G401.6 (cell line): ENCODE results near the gene HS6ST3.

ENCODE experiments used
- FAIRE-seq: peaks from 2 replicates; lab custom pipeline; 2012; peaks lifted over from hg19 to GRCh38; lab: Jason Lieb, UNC

HS6ST3 gene

DNA sequence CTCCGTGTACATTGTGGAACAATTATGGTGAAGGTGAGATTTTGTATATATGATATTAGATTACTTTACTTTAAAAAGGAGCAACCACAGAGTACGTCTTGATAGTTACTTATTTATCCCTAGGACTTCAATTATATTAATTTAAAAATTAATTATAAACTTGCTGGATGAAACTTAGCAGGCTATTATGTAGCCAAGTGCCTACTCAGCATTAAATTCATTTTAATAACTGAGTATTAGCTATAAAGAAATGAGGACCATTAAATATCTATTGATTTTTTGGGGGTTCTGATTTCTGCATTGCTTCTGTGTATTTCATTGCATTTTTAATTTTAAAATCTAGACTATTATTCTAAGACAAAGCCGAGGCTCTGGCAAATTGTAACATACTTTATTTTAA lies 109.4 kb downstream of the HS6ST3 start:
- no peak for FAIRE-seq

DNA sequence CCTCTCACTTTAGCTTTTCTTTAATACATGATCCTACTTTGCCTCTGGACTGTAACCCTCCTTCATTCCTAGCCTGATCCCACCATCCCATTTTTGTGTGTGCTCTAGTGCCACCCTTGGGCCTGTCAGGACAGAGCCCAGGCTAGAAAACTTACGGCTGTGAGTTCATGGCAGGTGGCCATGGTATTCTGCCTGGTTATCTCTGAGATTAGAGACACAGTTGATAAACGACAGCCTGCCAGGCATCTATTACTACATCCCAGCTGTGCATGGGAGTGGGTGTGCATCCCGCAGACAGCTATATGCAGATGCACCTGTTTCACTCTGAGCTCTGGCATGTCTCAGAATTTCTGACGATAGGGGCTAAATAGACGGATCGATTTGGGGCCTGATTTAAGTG lies 110.9 kb downstream of the HS6ST3 start:
- no peak for FAIRE-seq

DNA sequence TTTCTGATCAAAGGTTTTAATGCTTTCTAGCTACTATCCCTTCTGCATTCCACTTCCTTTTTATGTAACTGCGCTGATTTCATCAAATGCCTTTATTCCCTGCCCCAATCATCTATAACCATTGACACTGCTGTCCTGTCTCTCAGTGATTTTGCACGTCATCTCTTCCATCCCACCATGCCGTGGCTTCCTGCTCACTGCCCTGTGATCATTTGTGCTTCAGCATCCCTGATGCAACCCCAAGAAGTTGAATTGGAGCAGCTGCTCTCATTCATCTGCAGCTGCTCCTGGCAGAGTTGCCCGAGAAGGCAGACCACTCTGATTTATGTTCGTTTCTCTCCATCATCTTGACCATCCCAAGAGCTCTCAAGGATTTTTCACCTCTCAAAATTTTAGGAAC lies 112.4 kb downstream of the HS6ST3 start:
- no peak for FAIRE-seq

- no peak for FAIRE-seq
Observed at GRCh38 chr13:96203471-96203870, 113.6 kb downstream of the HS6ST3 start.

- FAIRE-seq: no peak
Observed at GRCh38 chr13:96214824-96215445, 125.0 kb downstream of the HS6ST3 start.

- no peak for FAIRE-seq
Observed at GRCh38 chr13:96216543-96216942, 126.6 kb downstream of the HS6ST3 start.

GRCh38 chr13:96218475-96218874 lies 128.6 kb downstream of the HS6ST3 start:
- no peak for FAIRE-seq

GRCh38 chr13:96221471-96221870 lies 131.6 kb downstream of the HS6ST3 start:
- no peak for FAIRE-seq

GRCh38 chr13:96223231-96223630 lies 133.3 kb downstream of the HS6ST3 start:
- no peak for FAIRE-seq

DNA sequence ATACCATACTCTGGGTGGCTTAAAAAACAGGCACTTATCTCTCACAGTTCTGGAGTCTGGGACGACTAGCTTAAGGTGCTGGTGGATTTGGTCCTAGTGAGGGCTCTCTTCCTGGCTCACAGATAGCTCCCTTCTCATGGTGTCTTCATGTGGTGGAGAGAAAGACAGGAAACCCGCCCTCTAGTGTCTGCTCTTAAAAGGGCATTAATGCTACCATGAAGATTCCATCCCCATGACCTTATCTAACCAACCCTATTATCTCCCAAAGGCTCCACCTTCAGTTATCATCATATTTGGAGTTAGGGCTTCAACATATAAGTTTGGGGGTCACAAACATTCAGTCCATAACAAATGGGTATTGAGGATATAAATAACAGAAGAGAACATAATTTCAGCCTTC lies 139.4 kb downstream of the HS6ST3 start:
- FAIRE-seq: no peak

DNA sequence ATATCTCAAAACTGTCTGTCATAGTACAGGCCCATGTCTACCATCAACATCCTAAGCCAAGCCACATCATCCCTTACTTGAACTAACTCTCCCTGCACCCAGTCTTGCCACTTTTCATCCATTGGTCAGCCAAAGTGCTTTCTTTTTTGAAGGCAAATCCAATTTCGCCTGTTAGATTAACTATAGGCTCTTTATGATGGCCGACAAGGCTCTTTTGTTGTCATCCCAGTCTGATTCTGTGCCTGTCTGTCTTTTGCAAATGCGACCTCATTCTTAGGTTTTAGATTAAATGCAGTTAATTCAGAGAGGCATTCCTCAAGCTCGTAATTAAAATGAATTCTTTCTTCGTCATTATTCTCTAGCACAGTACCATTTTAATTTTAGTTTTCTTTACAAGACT lies 148.3 kb downstream of the HS6ST3 start:
- FAIRE-seq: no peak

GRCh38 chr13:96238861-96239260 lies 149.0 kb downstream of the HS6ST3 start:
- FAIRE-seq: no peak

GRCh38 chr13:96243376-96243775 lies 153.5 kb downstream of the HS6ST3 start:
- FAIRE-seq: no peak

GRCh38 chr13:96248103-96248502 lies 158.2 kb downstream of the HS6ST3 start:
- FAIRE-seq: no peak

DNA sequence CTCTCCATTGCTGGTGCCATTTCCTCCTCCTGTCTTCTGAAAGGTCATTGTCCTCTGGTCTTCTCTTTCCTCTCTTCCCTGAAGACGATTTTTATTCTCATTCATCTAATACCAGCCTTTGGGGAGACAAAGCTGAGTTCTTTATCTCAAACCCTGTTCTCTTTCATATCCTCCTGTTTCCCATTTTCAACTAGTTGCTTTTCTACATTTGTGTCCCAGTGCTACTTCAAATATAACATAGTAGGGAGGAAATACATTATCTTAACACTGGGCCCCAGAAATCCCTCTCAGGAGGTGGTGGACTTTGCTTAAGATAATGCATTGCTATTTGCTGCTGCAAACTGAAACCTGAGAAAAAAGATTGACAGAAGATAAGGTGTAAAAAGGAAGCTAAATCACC lies 159.1 kb downstream of the HS6ST3 start:
- FAIRE-seq: no peak

DNA sequence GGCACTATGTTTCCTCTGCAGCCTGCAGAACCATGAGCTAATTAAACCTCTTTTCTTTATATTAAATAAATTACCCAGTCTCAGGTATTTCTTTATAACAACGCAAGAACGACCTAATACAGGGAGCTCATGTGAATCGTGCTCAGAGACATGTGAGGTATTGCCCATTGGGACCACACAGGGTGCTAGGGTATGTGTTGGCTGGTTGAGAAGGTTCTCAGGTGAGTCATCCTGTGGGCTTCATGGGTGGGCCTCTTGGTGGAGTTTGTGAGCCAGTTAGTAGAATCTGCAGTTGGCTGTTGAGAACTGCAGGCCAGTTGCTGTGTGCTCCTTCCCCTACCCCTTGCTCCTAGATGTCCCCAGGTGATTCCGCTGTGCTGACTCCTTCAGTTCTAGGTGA lies 163.0 kb downstream of the HS6ST3 start:
- no peak for FAIRE-seq

- FAIRE-seq: no peak
Observed at GRCh38 chr13:96273196-96273595, 183.3 kb downstream of the HS6ST3 start.

- FAIRE-seq: no peak
Observed at GRCh38 chr13:96274046-96274445, 184.1 kb downstream of the HS6ST3 start.

GRCh38 chr13:96279904-96280303 lies 190.0 kb downstream of the HS6ST3 start:
- FAIRE-seq: no peak

- no peak for FAIRE-seq
Observed at GRCh38 chr13:96284971-96285370, 195.1 kb downstream of the HS6ST3 start.

DNA sequence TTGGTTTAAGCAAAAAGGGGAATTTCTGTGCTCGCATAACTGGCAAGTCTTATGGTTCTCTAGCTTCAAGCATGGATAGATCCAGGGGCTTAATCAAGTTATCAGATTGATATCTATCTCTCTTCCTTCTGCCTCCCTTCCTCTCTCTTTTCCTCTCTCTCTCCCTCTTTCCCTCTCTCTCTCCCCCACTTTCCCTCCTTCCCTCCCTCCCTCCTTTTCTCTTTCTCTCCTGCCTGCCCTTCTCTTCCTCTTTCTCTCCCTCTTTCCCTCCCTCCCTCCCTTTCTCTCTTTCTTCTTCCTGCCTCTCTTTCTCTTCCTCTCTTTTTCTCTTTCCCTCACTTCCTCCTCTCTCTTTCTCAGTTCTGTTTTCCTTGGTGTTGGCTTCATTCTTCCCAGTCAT lies 195.8 kb downstream of the HS6ST3 start:
- FAIRE-seq: no peak

DNA sequence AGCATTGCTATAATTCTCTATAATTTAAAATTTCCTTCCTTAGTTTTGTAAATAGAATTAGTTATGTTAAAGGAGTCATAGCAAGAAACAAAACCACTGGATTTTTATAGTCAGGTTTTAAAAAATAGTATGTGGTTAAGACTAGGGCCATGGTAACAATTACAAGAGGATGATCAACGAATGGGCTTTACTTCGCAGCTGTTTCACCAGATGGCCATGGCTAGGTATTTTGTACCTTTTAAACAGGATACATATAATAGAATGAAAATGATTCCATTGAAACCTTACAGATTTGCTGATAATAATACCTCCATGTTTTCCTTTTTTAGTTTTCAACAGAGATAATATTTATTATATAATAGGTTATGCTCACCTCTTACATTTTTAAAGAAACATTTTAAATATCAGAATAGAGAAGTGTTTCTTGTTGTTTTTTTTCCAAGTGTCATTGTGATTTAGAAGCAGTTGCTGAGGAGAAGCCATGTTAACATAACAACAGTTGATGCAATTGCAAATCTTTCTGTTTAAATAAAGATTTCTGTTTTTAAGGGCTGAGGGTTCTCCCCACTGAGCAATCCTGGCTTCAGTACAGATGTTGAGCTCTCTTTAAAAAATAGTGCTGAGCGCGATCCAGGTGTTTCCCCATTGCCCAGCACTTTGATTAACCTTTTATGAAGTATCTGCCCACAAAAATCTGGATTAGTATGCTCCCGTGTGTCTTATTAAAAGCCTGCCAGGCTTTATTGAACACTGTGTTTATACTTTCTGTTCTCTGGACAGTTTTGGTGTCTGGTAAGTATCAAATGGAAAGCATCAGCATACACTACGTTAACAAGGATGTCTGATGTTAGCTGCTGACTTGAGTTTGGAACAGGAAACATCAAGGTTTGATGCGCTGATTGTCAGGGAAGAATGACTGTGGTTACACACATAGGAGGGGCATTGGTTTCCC lies 205.3 kb downstream of the HS6ST3 start:
- no peak for FAIRE-seq

- FAIRE-seq: no peak
Observed at GRCh38 chr13:96297360-96297759, 207.5 kb downstream of the HS6ST3 start.

DNA sequence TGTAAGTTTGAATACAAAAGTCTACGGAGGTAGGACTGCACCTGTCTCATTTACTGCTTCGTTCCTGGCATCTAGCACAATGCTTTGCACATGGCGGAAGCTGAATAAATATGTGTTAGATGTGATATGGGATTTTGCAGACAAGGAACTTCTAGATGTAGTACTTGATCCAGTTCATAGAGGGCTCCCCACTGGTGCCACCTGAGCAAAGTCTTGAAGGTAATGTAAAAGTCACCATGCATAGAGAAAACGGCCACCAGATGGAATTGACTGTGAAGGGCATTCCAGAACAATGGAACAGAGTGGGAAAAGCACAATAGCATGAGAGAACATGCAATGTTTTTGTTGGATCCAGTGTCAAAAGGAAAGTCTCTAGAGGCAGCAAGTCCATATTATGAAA lies 209.3 kb downstream of the HS6ST3 start:
- no peak for FAIRE-seq
